ENCODE data around the gene DGKQ.

DNA sequence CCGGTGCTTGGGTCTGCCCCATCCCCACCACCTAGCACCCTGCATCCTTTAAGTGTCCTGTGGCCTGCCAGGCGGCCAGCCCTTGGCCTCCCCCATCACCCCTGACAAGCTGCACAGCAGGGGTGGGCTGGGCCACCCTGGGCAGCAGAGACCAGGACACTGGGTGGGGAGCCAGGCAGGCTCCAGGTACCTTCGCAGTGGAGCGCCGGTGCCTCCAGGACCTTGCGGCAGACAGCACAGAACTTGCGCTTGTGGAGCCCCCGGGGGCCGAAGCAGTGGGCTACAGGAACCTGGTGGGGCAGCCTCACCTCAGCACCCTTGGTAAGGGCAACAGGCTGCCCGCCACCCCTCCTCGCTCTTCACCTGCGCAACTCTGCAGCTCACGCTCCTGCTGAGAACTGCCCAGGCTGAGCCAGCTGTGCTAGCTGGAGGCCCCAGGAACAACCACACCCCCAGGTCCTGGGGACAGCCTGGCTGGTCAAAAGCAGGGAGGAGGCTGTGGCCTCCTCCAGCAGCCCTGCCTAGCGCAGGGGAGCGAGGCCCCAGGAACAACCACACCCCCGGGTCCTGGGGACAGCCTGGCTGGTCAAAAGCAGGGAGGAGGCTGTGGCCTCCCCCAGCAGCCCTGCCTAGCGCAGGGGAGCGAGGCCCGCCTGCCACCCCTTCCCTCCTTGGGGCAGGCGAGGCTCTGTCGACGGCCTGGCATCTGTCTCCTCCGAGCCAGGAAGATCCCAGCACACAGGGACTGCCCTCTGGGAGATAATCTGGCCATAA is 4.6 kb downstream of the DGKQ start:
- TF ChIP-seq, protein P1, sequence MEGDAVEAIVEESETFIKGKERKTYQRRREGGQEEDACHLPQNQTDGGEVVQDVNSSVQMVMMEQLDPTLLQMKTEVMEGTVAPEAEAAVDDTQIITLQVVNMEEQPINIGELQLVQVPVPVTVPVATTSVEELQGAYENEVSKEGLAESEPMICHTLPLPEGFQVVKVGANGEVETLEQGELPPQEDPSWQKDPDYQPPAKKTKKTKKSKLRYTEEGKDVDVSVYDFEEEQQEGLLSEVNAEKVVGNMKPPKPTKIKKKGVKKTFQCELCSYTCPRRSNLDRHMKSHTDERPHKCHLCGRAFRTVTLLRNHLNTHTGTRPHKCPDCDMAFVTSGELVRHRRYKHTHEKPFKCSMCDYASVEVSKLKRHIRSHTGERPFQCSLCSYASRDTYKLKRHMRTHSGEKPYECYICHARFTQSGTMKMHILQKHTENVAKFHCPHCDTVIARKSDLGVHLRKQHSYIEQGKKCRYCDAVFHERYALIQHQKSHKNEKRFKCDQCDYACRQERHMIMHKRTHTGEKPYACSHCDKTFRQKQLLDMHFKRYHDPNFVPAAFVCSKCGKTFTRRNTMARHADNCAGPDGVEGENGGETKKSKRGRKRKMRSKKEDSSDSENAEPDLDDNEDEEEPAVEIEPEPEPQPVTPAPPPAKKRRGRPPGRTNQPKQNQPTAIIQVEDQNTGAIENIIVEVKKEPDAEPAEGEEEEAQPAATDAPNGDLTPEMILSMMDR (IDR thresholded peaks at IDR 0.05), result no peak
- no peak for TF ChIP-seq EZH2 (IDR thresholded peaks at IDR 0.05)
